NCI-H2107 (cell line): Measurements from ENCODE around the gene CPD.

Experiments
- DNase-seq: peaks from one replicate; lab custom pipeline; 2025; lab: John Stamatoyannopoulos, UW

Gene CPD

DNA sequence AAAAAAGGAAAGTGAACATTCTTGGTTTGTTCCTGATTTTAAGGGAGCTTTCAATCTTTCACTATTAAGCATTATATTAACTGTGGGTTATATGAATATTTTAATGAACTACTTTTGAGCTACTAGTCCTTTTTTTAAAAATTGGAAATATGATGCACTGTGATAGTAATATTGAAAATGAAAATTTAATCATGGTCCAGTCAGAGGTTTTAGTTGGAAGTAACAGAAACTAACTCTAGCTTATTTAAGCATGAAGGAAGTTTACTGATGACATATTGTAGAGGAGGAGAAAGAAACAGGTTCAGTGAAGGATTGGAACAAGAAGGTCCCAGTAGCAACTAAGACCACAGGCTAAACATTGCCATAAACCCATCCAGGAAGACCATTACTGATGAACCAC, 24.0 kb upstream of the CPD start:
- no peak for DNase-seq

DNA sequence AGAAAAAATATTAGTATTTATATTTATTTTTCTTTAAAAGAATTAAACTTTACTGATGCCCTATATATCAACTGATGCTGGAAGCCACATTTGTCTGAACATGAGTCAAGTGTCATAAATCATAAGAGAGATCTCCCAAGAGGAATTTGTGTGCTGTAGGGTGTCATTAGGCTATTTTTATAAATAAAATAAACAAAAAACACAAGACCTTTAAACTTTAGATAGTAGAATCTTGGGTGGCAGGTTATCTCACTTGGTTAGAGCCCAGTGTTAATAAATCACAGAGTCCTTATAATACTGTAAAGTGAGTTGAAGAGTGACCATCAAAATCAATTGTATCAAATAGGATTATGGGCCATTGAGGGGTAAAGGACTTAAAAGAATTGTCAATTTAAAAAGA, 21.3 kb upstream of the CPD start:
- no peak for DNase-seq

DNA sequence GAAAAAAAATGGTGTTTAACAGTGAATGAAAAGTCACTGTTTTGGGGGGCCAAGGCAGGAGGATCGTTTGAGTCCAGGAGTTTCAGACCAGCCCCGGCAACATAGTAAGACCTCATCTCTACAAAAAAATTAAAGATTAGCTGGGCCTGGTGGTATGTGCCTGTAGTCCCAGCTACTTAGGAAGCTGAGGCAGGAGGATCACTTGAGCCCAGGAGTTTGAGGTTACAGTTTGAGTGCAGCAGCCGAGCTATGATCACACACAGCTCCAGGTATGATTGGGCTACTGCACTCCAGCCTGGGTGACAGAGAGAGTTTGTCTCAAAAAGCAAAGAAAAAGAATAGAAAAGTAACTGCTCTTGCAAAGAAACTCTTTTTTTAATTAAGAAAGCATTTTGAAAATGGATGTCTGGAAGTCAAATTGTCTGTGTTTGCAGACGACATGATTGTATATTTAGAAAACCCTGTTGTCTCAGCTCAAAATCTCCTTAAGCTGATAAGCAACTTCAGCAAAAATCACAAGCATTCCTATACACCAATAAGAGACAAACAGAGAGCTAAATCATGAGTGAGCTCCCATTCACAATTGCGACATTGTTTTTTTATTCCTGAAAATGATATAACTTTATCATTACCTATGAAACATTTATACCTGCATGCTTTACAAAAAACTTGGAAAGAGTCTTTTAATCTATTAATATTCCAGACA, 20.5 kb upstream of the CPD start:
- DNase-seq: no peak

DNA sequence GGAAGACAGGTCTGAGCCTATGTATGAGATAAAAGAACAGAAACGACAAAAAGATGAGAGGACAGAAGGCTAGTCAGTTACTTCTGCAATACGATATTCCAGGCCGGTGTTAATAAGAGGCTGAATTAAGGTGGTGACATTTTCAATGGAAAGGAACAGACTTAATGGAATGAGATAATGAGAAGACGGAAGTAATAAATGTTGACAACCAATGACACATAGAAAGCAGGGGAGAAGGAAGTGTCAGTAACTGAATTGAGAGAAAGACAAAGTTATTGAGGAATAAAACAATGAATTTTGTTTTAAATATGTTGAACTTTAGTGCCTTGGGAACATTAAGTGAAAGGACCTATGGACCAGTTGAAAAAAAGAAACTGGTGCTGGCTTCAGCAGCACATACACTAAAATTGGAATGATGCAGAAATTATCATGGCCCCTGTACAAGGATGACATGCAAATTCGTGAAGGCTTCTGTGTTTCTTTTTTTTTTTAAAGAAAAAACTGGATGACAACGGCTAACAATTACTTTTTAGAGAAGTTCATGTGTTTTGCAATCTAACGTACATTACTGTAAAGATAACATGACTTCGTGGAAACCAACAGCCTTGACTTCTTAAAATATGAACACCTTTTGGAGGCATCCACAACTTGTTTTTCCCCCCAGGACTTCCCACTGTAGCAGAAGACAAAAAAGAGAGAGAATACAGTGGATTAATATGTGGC, 18.5 kb upstream of the CPD start:
- no peak for DNase-seq

DNA sequence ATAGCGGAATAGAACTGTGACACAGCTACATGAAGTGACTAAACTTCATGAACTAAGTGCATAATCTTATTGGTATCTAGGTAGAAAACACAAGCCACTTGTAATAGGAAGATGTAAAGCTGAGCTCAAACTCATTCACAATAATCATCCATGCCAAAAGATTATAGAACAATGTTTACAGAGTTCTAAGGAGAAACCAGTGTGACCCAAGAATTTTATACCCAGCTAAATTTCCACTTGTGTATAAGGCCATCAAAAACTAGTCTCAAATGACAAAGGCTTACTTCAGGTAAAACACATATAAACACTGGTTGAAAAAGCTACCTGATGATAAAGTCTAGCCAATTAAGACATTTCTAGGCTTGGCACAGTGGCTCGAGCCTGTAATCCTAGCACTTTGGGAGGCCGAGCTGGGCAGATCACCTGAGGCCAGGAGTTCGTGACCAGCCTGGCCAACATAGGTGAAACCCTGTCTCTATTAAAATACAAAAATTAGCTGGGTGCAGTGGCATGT, 16.9 kb upstream of the CPD start:
- DNase-seq: no peak

DNA sequence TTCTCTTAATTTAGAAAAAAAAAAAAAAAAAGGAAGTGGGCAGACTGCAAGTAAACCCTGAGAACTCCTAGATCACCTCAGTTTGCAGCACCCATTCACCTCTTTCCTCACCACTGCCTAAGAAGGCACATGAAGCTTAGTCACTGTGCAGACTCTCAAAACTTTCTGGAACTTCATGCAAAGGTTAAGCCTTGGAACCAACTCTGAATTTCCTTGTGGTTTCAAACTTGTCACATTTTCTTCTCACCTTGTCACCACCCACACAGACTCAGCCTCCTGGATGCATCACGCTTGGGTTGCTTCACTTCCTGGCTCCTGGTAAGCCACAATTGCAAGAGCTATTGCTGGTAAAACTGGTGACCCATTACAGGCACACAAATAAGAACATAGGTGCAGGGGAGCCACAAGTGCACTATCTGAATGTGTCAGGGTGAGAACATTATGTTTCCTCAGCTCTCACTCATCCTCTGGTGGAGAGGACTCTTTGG, 15.0 kb upstream of the CPD start:
- DNase-seq: no peak

DNA sequence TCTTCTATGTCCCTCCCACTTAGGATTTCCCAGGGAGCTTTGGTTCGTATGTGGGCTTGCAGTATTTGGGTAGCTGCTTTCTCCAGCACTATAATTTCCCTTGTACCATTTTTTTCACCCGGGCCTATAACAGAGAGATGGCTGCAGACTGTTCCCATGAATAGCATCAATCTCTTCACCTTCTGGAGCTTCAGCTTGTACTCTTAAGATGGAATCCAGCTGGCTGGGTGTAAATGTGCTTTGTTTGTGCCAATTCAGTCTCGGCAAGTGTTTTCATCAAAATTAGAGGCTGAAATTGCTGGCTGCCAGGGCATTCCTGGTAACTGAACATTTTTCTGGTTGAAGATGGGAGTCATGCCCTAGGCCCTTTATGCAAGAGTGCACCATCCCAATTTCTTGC, 12.2 kb upstream of the CPD start:
- DNase-seq: no peak

DNA sequence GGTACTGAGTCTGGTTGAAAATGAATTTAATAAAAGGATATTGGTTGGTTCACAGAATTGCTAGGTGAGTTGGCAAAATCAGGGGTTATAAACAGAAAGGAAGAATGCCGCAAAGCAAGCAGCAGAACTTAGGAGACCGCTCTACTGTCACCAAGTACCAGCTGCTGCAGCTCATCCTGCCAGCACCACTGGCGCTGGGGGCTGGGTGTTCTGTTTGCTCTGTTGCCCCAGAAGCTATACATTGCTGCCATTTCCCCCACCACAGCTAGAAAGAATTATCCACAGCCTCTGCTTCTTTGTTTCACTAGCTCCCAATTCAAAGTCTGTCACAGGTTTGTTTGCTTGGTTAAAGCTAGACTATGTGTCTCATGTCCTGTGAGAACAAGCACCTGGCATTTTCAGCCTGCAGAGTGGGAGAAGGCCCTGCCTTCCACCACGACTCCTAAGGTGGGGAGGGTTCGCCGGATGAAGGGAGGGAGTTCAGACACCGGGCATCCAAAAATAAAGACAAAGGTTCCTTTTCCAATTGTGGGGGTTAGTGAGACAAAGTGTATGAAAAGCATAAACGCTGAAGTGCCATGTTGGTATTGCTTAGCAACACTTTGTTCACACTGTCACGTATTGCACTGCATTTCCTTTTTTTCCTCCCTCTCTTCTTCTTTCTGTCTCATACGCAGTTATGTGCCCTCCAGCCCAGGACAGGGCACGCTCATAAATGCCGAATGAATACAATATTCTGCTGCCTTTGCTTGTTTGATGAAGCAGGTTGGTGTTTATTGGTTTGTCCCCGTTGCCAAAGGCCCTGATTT, 9.6 kb upstream of the CPD start:
- no peak for DNase-seq

DNA sequence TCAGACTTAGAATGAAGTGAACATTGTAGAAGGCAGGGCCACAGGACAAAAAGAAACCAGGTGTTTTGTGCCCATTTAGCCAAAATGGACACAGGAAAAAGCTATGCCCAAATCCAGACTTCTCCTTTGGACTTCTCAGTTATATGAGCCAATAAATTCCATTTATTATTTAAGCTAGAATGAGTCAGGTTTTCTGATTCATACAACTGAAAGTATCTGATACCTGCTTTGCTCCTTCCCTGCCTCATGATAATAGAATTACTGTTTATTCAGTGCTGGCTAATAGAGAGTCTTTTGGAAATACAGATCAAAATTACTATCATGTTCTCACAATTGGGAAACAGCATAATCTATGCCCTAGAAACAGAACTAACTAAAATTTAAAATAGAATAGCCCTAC, 8.7 kb upstream of the CPD start:
- no peak for DNase-seq

DNA sequence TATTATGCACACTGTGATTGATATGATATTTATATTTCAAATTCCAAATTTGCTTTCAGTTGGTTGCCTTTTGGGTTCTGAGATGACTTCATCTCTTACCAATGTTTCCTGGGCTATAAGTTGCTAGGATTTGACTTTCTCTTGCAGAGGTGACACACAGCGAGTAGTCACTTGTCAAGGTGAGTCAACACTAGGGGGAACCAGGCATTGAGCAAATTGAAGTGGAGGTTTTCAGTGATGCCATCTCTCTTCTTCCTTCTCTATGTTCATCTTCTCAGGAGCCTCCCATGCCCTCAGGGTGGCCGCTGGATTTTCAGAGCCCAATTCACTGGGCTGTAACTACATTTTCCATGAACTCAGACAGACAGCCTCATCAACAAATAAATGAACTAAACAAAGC, 6.0 kb upstream of the CPD start:
- DNase-seq: no peak

DNA sequence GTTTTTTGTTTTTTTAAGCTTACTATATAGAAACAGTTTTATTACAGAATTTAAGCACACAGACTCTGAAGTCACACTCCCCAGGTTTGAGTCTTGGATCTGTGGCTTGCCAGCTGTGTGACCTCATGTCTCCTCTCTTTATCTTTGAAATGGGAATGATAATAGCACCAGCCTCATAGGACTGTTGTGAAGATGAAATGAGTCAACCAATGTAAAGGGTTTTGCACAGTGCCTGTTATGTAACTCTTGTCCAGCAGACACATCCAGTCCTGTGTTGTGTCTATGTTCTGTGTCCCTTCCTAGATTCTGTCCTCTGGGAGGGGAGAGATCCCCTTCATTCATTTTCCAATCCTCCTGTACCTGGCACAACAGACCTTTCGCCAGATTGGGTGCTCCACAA, 3.1 kb upstream of the CPD start:
- DNase-seq: no peak

DNA sequence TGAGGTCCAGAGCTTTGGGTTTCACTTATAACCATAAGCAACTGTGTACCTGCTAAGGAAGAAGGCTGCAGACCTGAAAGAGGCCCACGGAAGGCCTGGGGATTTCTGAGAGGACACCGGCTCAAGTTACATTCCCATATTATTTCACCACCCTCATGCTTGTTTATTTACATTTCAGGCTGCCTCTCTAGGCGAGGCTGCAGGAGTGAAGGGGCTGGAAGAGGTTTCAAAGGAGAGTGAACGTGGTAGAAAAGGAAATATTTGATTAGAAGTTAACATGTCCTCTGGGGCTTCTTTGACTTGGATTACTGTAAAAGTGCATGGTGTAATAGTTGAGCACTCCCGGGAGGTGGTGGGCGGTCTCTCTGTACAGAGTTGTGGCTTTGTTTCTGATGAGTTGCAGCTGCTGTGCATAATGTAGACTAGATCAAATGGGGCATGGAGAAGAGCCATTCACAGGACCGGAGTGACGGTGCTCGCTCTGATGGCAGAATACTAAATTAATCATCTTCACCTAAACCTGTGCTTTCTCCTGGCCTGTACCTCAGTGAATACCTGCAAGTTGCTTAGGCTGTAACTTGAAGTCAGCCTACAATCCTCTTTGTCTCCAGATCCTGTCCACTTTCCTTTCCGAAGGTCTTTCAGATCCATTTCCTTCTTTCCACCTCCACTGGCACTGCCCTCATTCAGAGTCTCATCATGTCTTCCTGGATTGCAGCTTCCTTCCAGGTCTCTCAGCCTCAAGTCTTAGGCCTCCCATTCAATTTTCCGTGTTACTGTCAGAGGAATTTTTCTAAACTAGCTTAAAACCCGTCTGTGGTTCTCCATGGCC, 1.9 kb upstream of the CPD start:
- DNase-seq: peak; percentile 95

DNA sequence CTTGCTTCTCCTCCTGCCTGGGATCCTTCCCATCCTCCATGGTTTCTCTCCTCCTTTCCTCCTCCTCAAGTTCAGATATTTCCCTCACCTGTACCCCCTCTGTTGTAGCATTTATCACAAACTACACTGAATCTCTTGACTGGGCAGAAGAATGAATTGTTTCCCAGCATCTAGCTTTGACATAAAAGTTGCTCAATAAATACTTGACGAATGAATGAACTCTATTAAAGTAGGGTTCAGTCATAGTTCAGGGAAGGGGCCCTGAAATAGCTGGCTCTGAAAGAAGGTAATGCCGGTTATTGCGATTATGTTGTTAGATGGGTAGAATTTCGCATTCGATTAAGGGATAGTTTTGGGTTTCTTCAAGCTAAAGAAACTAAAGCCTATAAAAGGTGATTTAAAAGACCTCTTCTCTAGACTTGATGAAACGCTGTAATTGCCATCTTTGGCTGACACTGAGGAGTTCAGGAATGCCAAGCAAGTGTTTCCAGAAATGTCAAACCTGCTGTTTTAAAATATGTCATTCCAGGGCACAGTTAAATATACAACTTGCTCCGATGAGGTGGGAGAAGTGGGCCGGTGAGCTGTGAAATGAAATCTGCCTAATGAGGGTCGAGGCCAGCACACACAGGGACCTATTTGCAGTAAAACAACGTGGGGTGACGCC, 1.0 kb upstream of the CPD start:
- DNase-seq: no peak

DNA sequence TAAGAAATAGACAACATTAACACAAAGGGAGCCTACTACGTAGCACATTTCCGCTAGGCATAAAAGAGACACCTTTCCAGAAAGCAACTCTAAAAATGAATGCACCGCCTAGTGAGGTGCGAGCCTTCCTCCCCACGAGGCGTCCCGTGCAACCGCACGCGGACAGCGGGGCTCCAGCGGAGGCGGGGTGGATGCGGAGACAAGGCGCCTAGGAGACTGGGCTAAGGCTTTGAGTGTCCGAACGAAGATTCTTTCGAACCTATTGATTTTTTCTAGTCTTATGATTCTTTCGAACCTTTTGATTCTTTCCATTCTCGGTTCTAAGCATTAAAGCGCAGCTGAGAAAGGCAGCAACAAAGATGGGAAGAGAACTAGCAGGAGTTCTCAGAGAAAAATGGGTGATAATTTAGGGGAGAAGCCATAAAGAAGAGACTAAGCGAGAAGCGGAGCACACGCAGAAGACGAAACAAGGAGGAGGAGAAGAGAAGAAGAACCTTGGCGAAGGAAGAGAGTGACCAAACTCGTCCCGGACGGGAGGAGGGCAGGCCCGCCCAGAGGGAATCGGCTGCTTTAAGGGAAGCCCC, 394 bp upstream of the CPD start:
- no peak for DNase-seq

DNA sequence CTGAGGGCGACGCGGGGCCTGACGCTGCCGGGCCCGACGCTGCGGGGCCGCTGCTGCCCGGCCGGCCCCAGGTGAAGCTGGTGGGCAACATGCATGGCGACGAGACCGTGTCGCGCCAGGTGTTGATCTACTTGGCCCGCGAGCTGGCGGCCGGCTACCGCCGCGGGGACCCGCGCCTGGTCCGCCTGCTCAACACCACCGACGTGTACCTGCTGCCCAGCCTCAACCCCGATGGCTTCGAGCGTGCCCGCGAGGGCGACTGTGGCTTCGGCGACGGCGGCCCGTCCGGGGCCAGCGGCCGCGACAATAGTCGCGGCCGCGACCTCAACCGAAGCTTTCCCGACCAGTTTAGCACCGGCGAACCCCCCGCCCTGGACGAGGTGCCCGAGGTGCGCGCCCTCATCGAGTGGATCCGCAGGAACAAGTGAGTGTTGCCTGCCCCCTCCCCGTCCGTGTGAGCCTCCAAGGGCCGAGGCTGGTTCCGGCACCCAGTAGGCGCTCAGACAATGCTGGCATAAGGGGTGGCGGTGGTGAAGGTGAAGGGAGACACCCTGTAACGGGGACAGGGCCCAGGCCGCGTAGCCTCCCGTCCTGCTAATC, 676 bp downstream of the CPD start:
- DNase-seq: no peak

DNA sequence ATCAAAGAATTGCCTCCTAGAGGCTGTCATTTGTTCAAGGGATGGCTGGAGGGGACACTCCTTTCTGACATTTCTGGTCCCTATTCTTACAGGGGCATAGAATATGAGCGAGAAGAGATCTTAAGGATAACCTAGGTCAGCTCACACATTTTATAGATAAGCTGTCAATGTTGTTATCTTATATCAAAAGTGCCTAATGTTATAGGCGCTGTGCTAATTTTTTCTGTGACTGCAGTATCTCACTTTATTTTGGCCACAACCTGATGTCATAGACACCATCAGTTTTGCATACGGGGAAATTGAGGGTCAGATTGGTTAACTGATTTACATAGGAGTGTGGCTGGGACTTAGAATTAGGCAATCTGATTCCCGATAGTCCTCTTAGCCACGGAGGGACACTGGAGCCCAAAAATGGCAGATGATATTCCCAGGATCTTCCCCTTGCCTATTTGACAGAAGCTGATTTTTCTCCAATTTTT, 1.2 kb downstream of the CPD start:
- DNase-seq: no peak

DNA sequence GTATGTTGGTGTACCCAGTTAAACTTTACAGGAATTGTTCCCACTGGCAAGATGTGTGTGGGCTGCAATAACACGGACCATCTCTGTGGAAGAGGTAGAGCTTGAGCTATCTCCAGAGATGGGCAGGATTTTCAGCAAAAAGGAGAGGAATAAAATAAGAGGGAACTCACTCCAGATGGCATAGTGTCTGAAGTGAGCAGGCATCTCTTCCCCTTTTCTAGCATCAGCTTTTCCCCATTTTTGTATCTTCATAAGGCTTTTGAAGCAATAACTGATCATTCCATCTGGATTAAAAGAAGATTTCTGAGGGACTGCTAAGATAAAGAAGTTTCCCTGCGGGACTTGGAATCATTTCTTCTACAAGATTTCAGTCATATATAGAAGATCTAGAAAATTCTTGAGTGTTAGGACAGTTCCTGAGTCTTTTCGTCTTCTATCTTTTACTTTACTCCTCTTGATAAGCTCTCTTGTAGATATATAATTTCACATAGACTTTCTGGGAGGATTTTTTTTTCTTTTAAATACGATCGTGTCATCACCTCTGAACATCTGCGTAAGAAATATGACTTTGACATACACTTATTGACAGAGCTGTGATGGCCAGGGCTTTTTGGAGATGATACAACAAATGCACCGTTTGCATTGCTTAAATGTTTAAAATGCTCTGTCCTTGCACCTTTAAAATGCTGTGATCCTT, 2.1 kb downstream of the CPD start:
- DNase-seq: no peak

DNA sequence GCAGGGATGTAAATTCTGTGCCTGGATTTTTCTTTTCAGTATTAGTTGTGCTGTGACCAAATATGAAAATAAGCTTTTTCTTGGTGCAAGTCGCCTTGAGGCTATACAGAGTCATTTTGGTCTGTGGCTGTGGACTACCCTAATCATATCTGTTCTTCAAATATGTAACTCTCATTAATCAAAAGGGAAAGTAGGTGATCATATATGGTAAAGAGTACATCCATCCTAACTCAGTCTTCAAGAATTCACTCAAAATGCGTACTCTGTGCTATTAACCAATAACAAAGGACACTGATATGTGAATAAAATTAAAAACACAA, 2.6 kb downstream of the CPD start:
- DNase-seq: no peak

DNA sequence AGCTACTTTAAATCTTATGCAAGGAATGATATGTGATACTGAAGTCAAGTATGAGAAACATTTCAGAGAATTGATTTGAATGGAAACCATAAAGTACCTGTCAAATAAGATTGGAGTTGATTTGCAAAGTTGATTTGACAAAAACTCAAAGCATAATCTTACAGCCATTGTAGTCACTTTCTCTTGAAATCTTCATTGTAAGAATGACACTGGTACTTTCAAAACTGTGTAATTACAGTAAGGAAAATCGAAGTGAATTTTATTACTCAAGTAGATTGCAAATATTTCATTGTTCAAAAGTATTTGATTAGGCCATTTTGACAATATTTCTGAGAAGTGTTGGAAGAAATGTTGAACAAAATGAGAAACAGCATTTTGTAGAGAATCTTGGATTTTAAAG, 3.6 kb downstream of the CPD start:
- no peak for DNase-seq
